GM12892 (cell line): ENCODE results near the gene RAPGEF2.

ENCODE experiments used
- POLR2A ChIP-seq: IDR thresholded peaks from 2 replicates; pipeline ENCODE4 v1.6.1; 2011; ENCODE audit warnings: low read depth, low read length, control low read depth
- TAF1 ChIP-seq: IDR thresholded peaks from 2 replicates; pipeline ENCODE4 v1.6.1; 2011; ENCODE audit warnings: low read depth, mild to moderate bottlenecking, control low read depth, low read length, borderline replicate concordance

- TF ChIP-seq POLR2A (no peak), TAF1 (no peak)
Measured at GRCh38 chr4:159252491-159252890, 149.6 kb downstream of the RAPGEF2 start.
